Brain microvascular endothelial cell (primary cell): ENCODE data around the gene C10orf53.

Experiments used
- DNase-seq: peaks from one replicate; pipeline ENCODE4 v3.0.0-alpha.2; 2020
- H3K27ac ChIP-seq: fragments of 250-450 bp; sonication (Bioruptor Pico); 2 replicates; pipeline ENCODE4 v1.5.1; 2020; ENCODE audit warnings: mild to moderate bottlenecking, moderate library complexity
- H3K27me3 ChIP-seq: fragments of 250-450 bp; sonication (Bioruptor Pico); replicated peaks from 2 replicates; pipeline ENCODE4 v1.5.1; 2020; ENCODE audit warnings: mild to moderate bottlenecking
- H3K36me3 ChIP-seq: fragments of 250-450 bp; sonication (Bioruptor Pico); replicated peaks from 2 replicates; pipeline ENCODE4 v1.5.1; 2020; ENCODE audit warnings: mild to moderate bottlenecking
- H3K4me3 ChIP-seq: 2 replicates; pipeline ENCODE4 v1.5.1; 2011; ENCODE audit warnings: low read depth, mild to moderate bottlenecking, control low read depth, low read length, moderate library complexity
- CTCF ChIP-seq: IDR thresholded peaks from 2 replicates; pipeline ENCODE4 v1.5.1; 2011; ENCODE audit warnings: low read depth, mild to moderate bottlenecking, moderate library complexity, low read length, control low read depth, inconsistent platforms; ENCODE audit errors: missing control alignments
- in situ Hi-C: cut with HindIII; loops from 2 replicates; pipeline ENCODE4 v1.10.0; 2017; ENCODE audit warnings: low sequenced_read_pairs, low pct_ligation_motif_present

C10orf53 gene

GRCh38 chr10:49688261-49688846 is 8.9 kb downstream of the C10orf53 start:
- no peak for DNase-seq
- H3K27me3 ChIP-seq, result peaks cover 53% of the 10 kb centered on the region
- TF ChIP-seq CTCF, result no peak
- H3K4me3 ChIP-seq, result no peak overlapping the region
- no peaks in the 10 kb centered on the region for H3K36me3 ChIP-seq
- H3K27ac ChIP-seq, result no peak overlapping the region
- in situ Hi-C loops, result no loop called here

GRCh38 chr10:49688920-49689319 is 9.5 kb downstream of the C10orf53 start:
- H3K27ac ChIP-seq, result no peak overlapping the region
- in situ Hi-C loops, result no loop called here
- H3K27me3 ChIP-seq, result peaks cover 53% of the 10 kb centered on the region
- no peaks in the 10 kb centered on the region for H3K36me3 ChIP-seq
- TF ChIP-seq CTCF, result no peak
- DNase-seq, result no peak
- no peak overlapping the region for H3K4me3 ChIP-seq

- H3K27me3 ChIP-seq, result peaks cover 53% of the 10 kb centered on the region
- H3K4me3 ChIP-seq, result no peak overlapping the region
- in situ Hi-C loops, result no loop called here
- no peak for DNase-seq
- no peak overlapping the region for H3K27ac ChIP-seq
- no peak for TF ChIP-seq CTCF
- no peaks in the 10 kb centered on the region for H3K36me3 ChIP-seq
Observed at GRCh38 chr10:49689882-49690510, 10.5 kb downstream of the C10orf53 start.

- Histone ChIP-seq H3K27me3 (peaks cover 55% of the 10 kb centered on the region), H3K27ac (no peak overlapping the region), H3K36me3 (no peaks in the 10 kb centered on the region), H3K4me3 (no peak overlapping the region)
- no peak for TF ChIP-seq CTCF
- DNase-seq, result peak; percentile 8
- in situ Hi-C loops, result no loop called here
Observed at GRCh38 chr10:49690698-49691356, 11.4 kb downstream of the C10orf53 start.

GRCh38 chr10:49691588-49691987 is 12.1 kb downstream of the C10orf53 start:
- Histone ChIP-seq H3K27me3 (peaks cover 55% of the 10 kb centered on the region), H3K36me3 (no peaks in the 10 kb centered on the region), H3K27ac (no peak overlapping the region), H3K4me3 (no peak overlapping the region)
- TF ChIP-seq CTCF, result no peak
- no peak for DNase-seq
- in situ Hi-C loops, result no loop called here
